K562 (cell line): Measurements from ENCODE around the gene MBD2.

Source experiments
- CTCF ChIP-seq, 3 experiments: IDR thresholded peaks in 2 of 3; conservative IDR thresholded peaks in 1 of 3; 2 replicates each; pipeline ENCODE4 v1.5.1; 2011 to 2012; ENCODE audit warnings: low read length in 3 of 3, mild to moderate bottlenecking in 3 of 3, control low read depth in 2 of 3, improper control_type of control experiment in 1 of 3, inconsistent platforms in 1 of 3, low read depth in 1 of 3, mixed read lengths in 1 of 3, moderate library complexity in 1 of 3; ENCODE audit not compliant: insufficient read depth in 2 of 3
- EZH2 ChIP-seq: IDR thresholded peaks from 2 replicates; pipeline ENCODE4 v1.6.1; 2012; ENCODE audit warnings: low read depth, mild to moderate bottlenecking, inconsistent platforms, low read length, borderline replicate concordance
- JUNB ChIP-seq: fragments of 450-650 bp; formaldehyde crosslinking; conservative IDR thresholded peaks from 2 replicates; pipeline ENCODE4 v1.4.0; 2020; ENCODE audit warnings: mild to moderate bottlenecking
- NFE2L1 ChIP-seq: fragments of 450-650 bp; IDR thresholded peaks from 2 replicates; pipeline ENCODE4 v1.6.1; 2016; ENCODE audit warnings: missing genetic modification characterization, low read depth, mild to moderate bottlenecking, missing compliant biosample characterization, moderate library complexity, borderline replicate concordance
- NR4A1 ChIP-seq, 2 experiments: fragments of 250-450 bp in 1 of 2; fragments of 450-650 bp in 1 of 2; sonication (Bioruptor Pico) in 1 of 2; IDR thresholded peaks; 2 replicates each; pipeline versions ENCODE4 v1.4.0 to v1.6.1; 2016 to 2020; ENCODE audit warnings: mild to moderate bottlenecking in 2 of 2, missing compliant biosample characterization in 1 of 2, missing genetic modification characterization in 1 of 2, moderate library complexity in 1 of 2
- NRF1 ChIP-seq, 2 experiments: fragments of 450-650 bp; IDR thresholded peaks in 1 of 2; conservative IDR thresholded peaks in 1 of 2; 2 replicates each; pipeline ENCODE4 v1.6.1; 2014; ENCODE audit warnings: mild to moderate bottlenecking in 2 of 2
- POLR2A ChIP-seq: fragments of 450-650 bp; conservative IDR thresholded peaks from 2 replicates; pipeline ENCODE4 v1.6.1; 2016
- TAF7 ChIP-seq: fragments of 450-650 bp; IDR thresholded peaks from 2 replicates; pipeline ENCODE4 v1.6.1; 2016; ENCODE audit warnings: missing genetic modification characterization, missing compliant biosample characterization
- ZBTB7A ChIP-seq: IDR thresholded peaks from 2 replicates; pipeline ENCODE4 v1.6.1; 2011; ENCODE audit warnings: low read depth, mild to moderate bottlenecking, low read length, moderate library complexity, borderline replicate concordance; ENCODE audit not compliant: control insufficient read depth
- ZNF696 ChIP-seq: fragments of 250-450 bp; sonication (Bioruptor Pico); conservative IDR thresholded peaks from 2 replicates; pipeline ENCODE4 v1.4.0; 2020; ENCODE audit warnings: mild to moderate bottlenecking, moderate library complexity
- TF ChIP-seq, protein P1 (sequence below): sonication (generic); formaldehyde crosslinking; IDR thresholded peaks from 2 replicates; pipeline ENCODE4 v1.9.0; 2022; ENCODE audit warnings: mild to moderate bottlenecking, missing genetic modification reagents

GRCh38 chr18:54224379-54225014 is at the start of gene MBD2:
- no peak for TF ChIP-seq TAF7 (tag)
- no peak for TF ChIP-seq EZH2
- no peak for TF ChIP-seq NFE2L1 (tag)
- peak; percentile 39 to 42 (median 39); a peak in 4 of 6 replicates for TF ChIP-seq CTCF (IDR thresholded peaks at IDR 0.05 in 2 of 3, conservative IDR thresholded peaks at IDR 0.05 in 1 of 3; ENCODE audit: insufficient read depth in 2 of 3, low read depth in 1 of 3, low read length in 3 of 3)
- no peak for TF ChIP-seq POLR2A
- TF ChIP-seq NRF1 (conservative IDR thresholded peaks at IDR 0.05 in 1 of 2, IDR thresholded peaks at IDR 0.05 in 1 of 2): peak; percentile 89 to 90
- TF ChIP-seq, protein P1, sequence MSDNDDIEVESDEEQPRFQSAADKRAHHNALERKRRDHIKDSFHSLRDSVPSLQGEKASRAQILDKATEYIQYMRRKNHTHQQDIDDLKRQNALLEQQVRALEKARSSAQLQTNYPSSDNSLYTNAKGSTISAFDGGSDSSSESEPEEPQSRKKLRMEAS (CRISPR knock-in tag): no peak
- no peak for TF ChIP-seq JUNB (CRISPR knock-in tag)
- TF ChIP-seq NR4A1 (CRISPR knock-in tag; IDR thresholded peaks at IDR 0.05): no peak
- TF ChIP-seq NR4A1 (tag; IDR thresholded peaks at IDR 0.05): no peak
- peak; percentile 82 for TF ChIP-seq ZBTB7A
- no peak for TF ChIP-seq ZNF696
